Tibial nerve (tissue), 3 donors: ENCODE results near the gene CCL20.
"Not testable (repeated sequence)": the region's sequence is repeated elsewhere in the genome, so short reads cannot be mapped to it uniquely, and the experiment has no call there.

Source experiments
- POLR2A ChIP-seq, 2 donors: fragments of 450-650 bp; IDR thresholded peaks; one replicate each; pipeline ENCODE4 v1.6.1; 2017; ENCODE audit warnings: antibody characterized with exemption in 2 of 2, mild to moderate bottlenecking in 2 of 2, moderate library complexity in 2 of 2
- TF ChIP-seq, protein P1 (sequence below), 5 experiments: fragments of 200-600 bp in 3 of 5; fragments of 450-650 bp in 2 of 5; sonication (generic) in 3 of 5; IDR thresholded peaks; one replicate each; pipeline ENCODE4 v1.5.1; 2016 to 2019; ENCODE audit warnings: antibody characterized with exemption in 5 of 5, mild to moderate bottlenecking in 3 of 5, moderate library complexity in 2 of 5

DNA sequence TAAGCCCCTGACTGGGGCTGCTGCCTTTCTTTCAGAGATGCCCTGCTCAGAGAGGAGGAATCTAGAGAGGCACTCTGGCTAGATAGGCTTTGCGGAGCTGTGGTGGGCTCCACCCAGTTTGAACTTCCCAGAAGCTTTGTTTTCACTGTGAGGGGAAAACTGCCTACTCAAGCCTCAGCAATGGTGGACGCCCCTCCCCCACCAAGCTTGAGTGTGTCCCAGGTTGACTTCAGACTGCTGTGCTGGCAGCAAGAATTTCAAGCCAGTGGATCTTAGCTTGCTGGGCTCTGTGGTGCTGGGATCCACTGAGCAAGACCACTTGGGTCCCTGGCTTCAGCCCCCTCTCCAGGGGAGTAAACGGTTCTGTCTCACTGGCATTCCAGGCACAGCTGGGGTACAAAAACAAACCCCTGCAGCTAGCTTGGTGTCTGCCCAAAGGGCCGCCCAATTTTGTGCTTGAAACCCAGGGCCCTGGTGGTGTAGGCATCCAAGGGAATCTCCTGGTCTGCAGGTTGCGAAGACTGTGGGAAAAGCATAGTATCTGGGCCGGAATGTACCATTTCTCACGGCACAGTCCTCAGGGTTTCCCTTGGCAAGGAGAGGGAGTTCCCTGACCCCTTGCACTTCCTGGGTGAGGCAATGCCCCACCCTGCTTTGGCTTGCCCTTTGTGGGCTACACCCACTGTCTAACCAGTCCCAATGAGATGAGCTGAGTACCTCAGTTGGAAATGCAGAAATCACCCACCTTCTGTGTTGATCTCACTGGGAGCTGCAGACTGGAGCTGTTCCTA, 25.9 kb downstream of the CCL20 start:
- TF ChIP-seq, protein P1, sequence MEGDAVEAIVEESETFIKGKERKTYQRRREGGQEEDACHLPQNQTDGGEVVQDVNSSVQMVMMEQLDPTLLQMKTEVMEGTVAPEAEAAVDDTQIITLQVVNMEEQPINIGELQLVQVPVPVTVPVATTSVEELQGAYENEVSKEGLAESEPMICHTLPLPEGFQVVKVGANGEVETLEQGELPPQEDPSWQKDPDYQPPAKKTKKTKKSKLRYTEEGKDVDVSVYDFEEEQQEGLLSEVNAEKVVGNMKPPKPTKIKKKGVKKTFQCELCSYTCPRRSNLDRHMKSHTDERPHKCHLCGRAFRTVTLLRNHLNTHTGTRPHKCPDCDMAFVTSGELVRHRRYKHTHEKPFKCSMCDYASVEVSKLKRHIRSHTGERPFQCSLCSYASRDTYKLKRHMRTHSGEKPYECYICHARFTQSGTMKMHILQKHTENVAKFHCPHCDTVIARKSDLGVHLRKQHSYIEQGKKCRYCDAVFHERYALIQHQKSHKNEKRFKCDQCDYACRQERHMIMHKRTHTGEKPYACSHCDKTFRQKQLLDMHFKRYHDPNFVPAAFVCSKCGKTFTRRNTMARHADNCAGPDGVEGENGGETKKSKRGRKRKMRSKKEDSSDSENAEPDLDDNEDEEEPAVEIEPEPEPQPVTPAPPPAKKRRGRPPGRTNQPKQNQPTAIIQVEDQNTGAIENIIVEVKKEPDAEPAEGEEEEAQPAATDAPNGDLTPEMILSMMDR (IDR thresholded peaks at IDR 0.05) = not testable (repeated sequence)
- not testable (repeated sequence) for TF ChIP-seq POLR2A (IDR thresholded peaks at IDR 0.05)
